SK-N-SH (cell line): ENCODE results near the gene NCAM2. TPM values are rescaled to one million over a fixed set of nuclear protein-coding genes. Genes with fewer than 3 reads are reported as not detected.

ENCODE experiments used
- CTCF ChIA-PET: fragments of 300-600, 350-600 bp; formaldehyde crosslinking; extraction: SDS; loops from one replicate; lab custom pipeline; 2021; lab: Yijun Ruan, JAX
- POLR2A ChIA-PET: fragments of 350-600 bp; sonication (Branson Sonifier 250); formaldehyde crosslinking; extraction: SDS; loops from one replicate; lab custom pipeline; 2020; ENCODE audit warnings: antibody characterized with exemption, inconsistent platforms; lab: Yijun Ruan, JAX
- DNase-seq: peaks from one replicate; pipeline ENCODE4 v3.0.0; 2012
- H2AFZ ChIP-seq: fragments of 200-600 bp; sonication (generic); 2 replicates; pipeline ENCODE4 v1.8.1; 2016; ENCODE audit warnings: antibody characterized with exemption, mild to moderate bottlenecking, low read depth
- H3F3A ChIP-seq: fragments of 200-600 bp; sonication (generic); replicated peaks from 2 replicates; pipeline ENCODE3; 2016; ENCODE audit warnings: antibody characterized with exemption, mild to moderate bottlenecking; ENCODE audit not compliant: insufficient read depth
- H3K27ac ChIP-seq, 2 experiments: fragments of 200-500 bp in 1 of 2; fragments of 200-600 bp in 1 of 2; sonication (Bioruptor generic) in 1 of 2; sonication (generic), shearing (Covaris generic) in 1 of 2; 2 replicates each; pipeline versions ENCODE4 v1.5.1 to v1.6.1; 2014 to 2016; ENCODE audit warnings: low read depth in 2 of 2, inconsistent platforms in 1 of 2, low read length in 1 of 2, mild to moderate bottlenecking in 1 of 2, mixed read lengths in 1 of 2
- H3K27me3 ChIP-seq: fragments of 200-600 bp; sonication (generic), shearing (Covaris generic); 2 replicates; pipeline ENCODE4 v1.6.1; 2016; ENCODE audit warnings: mixed run types; ENCODE audit not compliant: insufficient read depth
- H3K36me3 ChIP-seq, 2 experiments: fragments of 200-500 bp in 1 of 2; fragments of 200-600 bp in 1 of 2; sonication (Bioruptor generic) in 1 of 2; sonication (generic) in 1 of 2; replicated peaks in 1 of 2; 2 replicates each; pipeline versions ENCODE3 to v1.5.1; 2014 to 2016; ENCODE audit warnings: low read length in 1 of 2, mild to moderate bottlenecking in 1 of 2; ENCODE audit not compliant: insufficient read depth in 2 of 2, control insufficient read depth in 1 of 2
- H3K4me1 ChIP-seq, 2 experiments: fragments of 200-500 bp in 1 of 2; fragments of 200-600 bp in 1 of 2; sonication (Bioruptor generic) in 1 of 2; sonication (generic), shearing (Covaris generic) in 1 of 2; 2 replicates each; pipeline versions ENCODE4 v1.5.1 to v1.6.1; 2014 to 2016; ENCODE audit warnings: low read depth in 1 of 2, low read length in 1 of 2, mixed run types in 1 of 2; ENCODE audit not compliant: insufficient read depth in 2 of 2, control insufficient read depth in 1 of 2
- H3K4me2 ChIP-seq: fragments of 200-600 bp; sonication (generic), shearing (Covaris generic); 2 replicates; pipeline ENCODE4 v1.6.1; 2017; ENCODE audit warnings: mixed run types
- H3K4me3 ChIP-seq, 2 experiments: fragments of 200-500 bp in 1 of 2; fragments of 200-600 bp in 1 of 2; sonication (Bioruptor generic) in 1 of 2; sonication (generic), shearing (Covaris generic) in 1 of 2; 2 replicates each; pipeline versions ENCODE4 v1.5.1 to v1.8.1; 2014 to 2016; ENCODE audit warnings: low read depth in 2 of 2, inconsistent platforms in 1 of 2, low read length in 1 of 2, mild to moderate bottlenecking in 1 of 2, mixed read lengths in 1 of 2, moderate library complexity in 1 of 2
- H3K79me2 ChIP-seq: fragments of 200-600 bp; sonication (generic); 2 replicates; pipeline ENCODE4 v1.8.1; 2017; ENCODE audit warnings: mild to moderate bottlenecking; ENCODE audit not compliant: insufficient read depth
- H3K9ac ChIP-seq: fragments of 200-600 bp; sonication (generic); 2 replicates; pipeline ENCODE4 v1.6.1; 2017; ENCODE audit warnings: mixed run types
- H3K9me2 ChIP-seq: fragments of 200-600 bp; sonication (generic); 2 replicates; pipeline ENCODE4 v1.6.1; 2017; ENCODE audit warnings: mixed run types
- H3K9me3 ChIP-seq: fragments of 200-600 bp; sonication (generic); 2 replicates; pipeline ENCODE4 v1.6.1; 2017; ENCODE audit warnings: mixed run types, mild to moderate bottlenecking, moderate library complexity
- H4K20me1 ChIP-seq: fragments of 200-600 bp; sonication (generic); 2 replicates; pipeline ENCODE4 v1.6.1; 2017; ENCODE audit warnings: mild to moderate bottlenecking, mixed run types; ENCODE audit not compliant: insufficient read depth
- CHD2 ChIP-seq: fragments of 150-350 bp; IDR thresholded peaks from 2 replicates; pipeline ENCODE4 v1.6.1; 2018; ENCODE audit warnings: low read length; ENCODE audit not compliant: partially characterized antibody
- ELF1 ChIP-seq: IDR thresholded peaks from 2 replicates; pipeline ENCODE4 v1.4.0; 2012
- EP300 ChIP-seq, 2 experiments: IDR thresholded peaks; 2 replicates each; pipeline versions ENCODE4 v1.4.0 to v1.6.1; 2012; ENCODE audit warnings: borderline replicate concordance in 1 of 2, low read depth in 1 of 2, low read length in 1 of 2
- FOSL2 ChIP-seq: IDR thresholded peaks from 2 replicates; pipeline ENCODE4 v1.4.0; 2012; ENCODE audit warnings: low read depth, mild to moderate bottlenecking, moderate library complexity, borderline replicate concordance
- FOXM1 ChIP-seq: IDR thresholded peaks from 2 replicates; pipeline ENCODE4 v1.4.0; 2012; ENCODE audit warnings: low read depth, mild to moderate bottlenecking
- GABPA ChIP-seq: IDR thresholded peaks from 2 replicates; pipeline ENCODE4 v1.4.0; 2012; ENCODE audit warnings: low read depth, mild to moderate bottlenecking
- GATA2 ChIP-seq: sonication (generic); formaldehyde crosslinking; IDR thresholded peaks from 2 replicates; pipeline ENCODE4 v1.5.0; 2020; ENCODE audit warnings: mild to moderate bottlenecking, missing genetic modification reagents
- JUND ChIP-seq: IDR thresholded peaks from 2 replicates; pipeline ENCODE4 v1.4.0; 2012
- MAX ChIP-seq: IDR thresholded peaks from 2 replicates; pipeline ENCODE4 v1.4.0; 2012; ENCODE audit warnings: low read depth
- MEF2A ChIP-seq: IDR thresholded peaks from 2 replicates; pipeline ENCODE4 v1.4.0; 2012; ENCODE audit warnings: low read depth, borderline replicate concordance
- MXI1 ChIP-seq: IDR thresholded peaks from 2 replicates; pipeline ENCODE4 v1.6.1; 2012; ENCODE audit warnings: mild to moderate bottlenecking, low read depth, low read length, improper control_type of control experiment
- NRF1 ChIP-seq: IDR thresholded peaks from 2 replicates; pipeline ENCODE4 v1.6.1; 2012; ENCODE audit warnings: low read depth, mild to moderate bottlenecking, low read length
- PBX3 ChIP-seq: IDR thresholded peaks from 2 replicates; pipeline ENCODE4; 2012
- RCOR1 ChIP-seq: fragments of 150-350 bp; IDR thresholded peaks from 2 replicates; pipeline ENCODE4 v1.6.1; 2017; ENCODE audit warnings: antibody characterized with exemption, low read length
- RXRA ChIP-seq: IDR thresholded peaks from 2 replicates; pipeline ENCODE4 v1.4.0; 2012; ENCODE audit warnings: low read depth, mild to moderate bottlenecking, borderline replicate concordance
- SMC3 ChIP-seq: IDR thresholded peaks from 2 replicates; pipeline ENCODE4 v1.6.1; 2012; ENCODE audit warnings: low read depth, low read length, improper control_type of control experiment
- TEAD4 ChIP-seq: IDR thresholded peaks from 2 replicates; pipeline ENCODE4 v1.4.0; 2012; ENCODE audit warnings: mild to moderate bottlenecking, borderline replicate concordance; ENCODE audit not compliant: insufficient read depth
- USF1 ChIP-seq: IDR thresholded peaks from 2 replicates; pipeline ENCODE4 v1.4.0; 2012; ENCODE audit warnings: low read depth, borderline replicate concordance
- USF2 ChIP-seq: fragments of 150-350 bp; IDR thresholded peaks from 2 replicates; pipeline ENCODE4 v1.6.1; 2017; ENCODE audit warnings: antibody characterized with exemption, low read length, low read depth, borderline replicate concordance
- WGBS: methylation state at CpG from one replicate; pipeline ENCODE4 v1.1.6; 2017; ENCODE audit warnings: low lambda C conversion rate; 5-methylcytosine and 5-hydroxymethylcytosine counted together
- polyA plus RNA-seq, 3 experiments: library from polyadenylated mRNA; depleted of rRNA; stranded (reverse); fragments of >200 nt; gene quantifications; 2 replicates each; pipeline ENCODE4 v1.2.3, GENCODE V29; 2012

NCAM2 gene
- polyA plus RNA-seq, 1 of the 3 experiments (the other 2 are of a cell fraction): 2.1 TPM

- Histone ChIP-seq H3K9me3 (no peaks in the 10 kb centered on the region), H2AFZ (no peak overlapping the region), H4K20me1 (no peaks in the 10 kb centered on the region), H3K4me3 (no peak overlapping the region), H3K9ac (no peak overlapping the region), H3K27me3 (no peaks in the 10 kb centered on the region), H3K27ac (no peak overlapping the region), H3K79me2 (no peaks in the 10 kb centered on the region), H3K4me2 (no peak overlapping the region), H3K4me1 (no peaks in the 10 kb centered on the region), H3F3A (no peaks in the 10 kb centered on the region)
- POLR2A ChIA-PET: no interaction called here
- CTCF ChIA-PET: no interaction called here
- TF ChIP-seq FOSL2 (no peak), GABPA (no peak), CHD2 (no peak), USF1 (no peak), RXRA (no peak), FOXM1 (no peak), ELF1 (no peak)
- TF ChIP-seq, all 33 proteins: peak for 0
- Histone ChIP-seq H3K9me2 (no peaks in the 10 kb centered on the region; the same call in 1 of the 2 replicates), H3K36me3 (no peaks in the 10 kb centered on the region)
- no peak for DNase-seq
Measured at GRCh38 chr21:21268885-21269284, 270.7 kb downstream of the NCAM2 start.

GRCh38 chr21:21279193-21279901 is 281.1 kb downstream of the NCAM2 start:
- no peaks in the 10 kb centered on the region for H3K79me2 ChIP-seq
- no peaks in the 10 kb centered on the region for H3K9me3 ChIP-seq
- no peak overlapping the region for H3K27ac ChIP-seq
- WGBS: 79% methylated on average over 13 of the region's 13 CpGs
- no peak overlapping the region for H3K9ac ChIP-seq
- H3K36me3 ChIP-seq: no peaks in the 10 kb centered on the region
- CTCF ChIA-PET: interaction anchor here (0.7 to 1.0 kb wide), 2 partner anchors 23 to 47 kb away, joined by 3 to 6 read pairs; no protein-coding TSS in a partner anchor
- H3K4me2 ChIP-seq: no peak overlapping the region
- no peaks in the 10 kb centered on the region for H4K20me1 ChIP-seq
- H3K9me2 ChIP-seq: no peaks in the 10 kb centered on the region
- H2AFZ ChIP-seq: no peak overlapping the region
- no peak for TF ChIP-seq FOSL2
- TF ChIP-seq GABPA: no peak
- no peak for TF ChIP-seq MAX
- TF ChIP-seq SMC3: no peak
- TF ChIP-seq RCOR1: no peak
- TF ChIP-seq MEF2A: no peak
- TF ChIP-seq USF2: no peak
- TF ChIP-seq GATA2: no peak
- TF ChIP-seq EP300 (IDR thresholded peaks at IDR 0.05; ENCODE audit: borderline replicate concordance in 1 of 2, low read depth in 1 of 2, low read length in 1 of 2): no peak
- no peak for TF ChIP-seq PBX3
- no peak for TF ChIP-seq TEAD4
- no peak for TF ChIP-seq NRF1
- no peak for TF ChIP-seq JUND
- TF ChIP-seq MXI1: no peak
- H3F3A ChIP-seq: no peaks in the 10 kb centered on the region
- H3K4me1 ChIP-seq: no peaks in the 10 kb centered on the region; a peak in 1 of 4 replicates
- POLR2A ChIA-PET: no interaction called here
- no peaks in the 10 kb centered on the region for H3K27me3 ChIP-seq
- H3K4me3 ChIP-seq: no peak overlapping the region
- no peak for DNase-seq
